K562 (cell line): ENCODE data around the gene VAC14. TPM values are rescaled to one million over a fixed set of nuclear protein-coding genes. Genes with fewer than 3 reads are reported as not detected.
A peak's percentile ranks its signal among the peaks of the same experiment; 100 is the strongest.
"Not testable (repeated sequence)": the region's sequence is repeated elsewhere in the genome, so short reads cannot be mapped to it uniquely, and the experiment has no call there.

ENCODE experiments used
- ATAC-seq: fragments of 200-7000 bp; cut with Tn5 transposase; 3 replicates; pipeline ENCODE4 v1.9.1; 2020; ENCODE audit warnings: moderate library complexity
- BruUV-seq: library from RNA; stranded (reverse); fragments of 400-500 nt; replicated peaks from 2 replicates; lab custom pipeline; 2021; lab: Mats Ljungman, UMichigan
- CTCF ChIA-PET: fragments of 300-600 bp; formaldehyde crosslinking; extraction: SDS; loops from one replicate; lab custom pipeline; 2021; ENCODE audit warnings: low intra/inter-chr PET ratio; lab: Yijun Ruan, JAX
- POLR2A ChIA-PET: fragments of 300-600, 350-650 bp; sonication (Branson Sonifier 250); formaldehyde crosslinking; extraction: SDS; loops from one replicate; lab custom pipeline; 2021; ENCODE audit warnings: antibody characterized with exemption, inconsistent platforms; lab: Yijun Ruan, JAX
- DNase-seq, 4 experiments: peaks; one replicate each; pipeline versions ENCODE4 v3.0.0 to v3.0.0-alpha.2; 2011 to 2018; ENCODE audit warnings: low spot score in 3 of 4, mixed read lengths in 3 of 4; ENCODE audit errors: extremely low read depth in 1 of 4
- FAIRE-seq: peaks from 2 replicates; lab custom pipeline; 2011; peaks lifted over from hg19 to GRCh38; lab: Jason Lieb, UNC
- H2AFZ ChIP-seq: 2 replicates; pipeline ENCODE4 v1.6.0; 2011; ENCODE audit warnings: low read depth, low read length, control low read depth, inconsistent platforms
- H3K27ac ChIP-seq: fragments of 200-600 bp; 3 replicates; pipeline ENCODE4 v1.8.0; 2011; ENCODE audit warnings: low read depth, mild to moderate bottlenecking, control low read depth, inconsistent platforms, low read length, moderate library complexity, mixed read lengths; ENCODE audit errors: extremely low read depth
- H3K27me3 ChIP-seq, 2 experiments: fragments of 300-600 bp in 1 of 2; 2 replicates in 1 of 2; 3 replicates in 1 of 2; pipeline versions ENCODE4 v1.6.0 to v1.8.0; 2011; ENCODE audit warnings: inconsistent platforms in 2 of 2, low read length in 2 of 2, mild to moderate bottlenecking in 1 of 2, mixed read lengths in 1 of 2, moderate library complexity in 1 of 2; ENCODE audit not compliant: control insufficient read depth in 2 of 2, insufficient read depth in 2 of 2
- H3K36me3 ChIP-seq: fragments of 300-600 bp; 3 replicates; pipeline ENCODE4 v1.8.0; 2011; ENCODE audit warnings: mild to moderate bottlenecking, low read length, inconsistent platforms; ENCODE audit not compliant: control insufficient read depth, insufficient read depth
- H3K4me1 ChIP-seq, 2 experiments: fragments of 200-600 bp in 1 of 2; replicated peaks in 1 of 2; 2 replicates in 1 of 2; 3 replicates in 1 of 2; pipeline versions ENCODE4 v1.5.1 to v1.8.0; 2011; ENCODE audit warnings: inconsistent platforms in 2 of 2, low read length in 2 of 2, mild to moderate bottlenecking in 1 of 2, mixed read lengths in 1 of 2, moderate library complexity in 1 of 2; ENCODE audit not compliant: control insufficient read depth in 2 of 2, insufficient read depth in 2 of 2
- H3K4me2 ChIP-seq: 2 replicates; pipeline ENCODE4 v1.6.1; 2011; ENCODE audit warnings: low read length, control low read depth, inconsistent platforms, mixed read lengths; ENCODE audit not compliant: insufficient read depth
- H3K4me3 ChIP-seq: fragments of 200-600 bp; sonication (generic), shearing (Covaris generic); 2 replicates; pipeline ENCODE4 v1.5.1; 2016; ENCODE audit warnings: control low read depth, inconsistent platforms
- H3K79me2 ChIP-seq: fragments of 200-600 bp; 3 replicates; pipeline ENCODE4 v1.8.0; 2011; ENCODE audit warnings: low read length, inconsistent platforms; ENCODE audit not compliant: control insufficient read depth, insufficient read depth
- H3K9ac ChIP-seq, 2 experiments: 2 replicates each; pipeline versions ENCODE4 v1.6.0 to v1.6.1; 2011; ENCODE audit warnings: low read depth in 2 of 2, low read length in 2 of 2, control low read depth in 1 of 2, inconsistent platforms in 1 of 2, mild to moderate bottlenecking in 1 of 2, mixed read lengths in 1 of 2; ENCODE audit not compliant: insufficient read depth in 1 of 2
- H3K9me1 ChIP-seq: one replicate; pipeline ENCODE4 v1.6.0; 2011; ENCODE audit warnings: inconsistent platforms, mild to moderate bottlenecking, low read length, moderate library complexity; ENCODE audit not compliant: control insufficient read depth, insufficient read depth
- H3K9me3 ChIP-seq: replicated peaks from 2 replicates; pipeline ENCODE4 v1.5.1; 2011; ENCODE audit warnings: low read depth, low read length, inconsistent platforms; ENCODE audit not compliant: control insufficient read depth, insufficient read depth
- H4K20me1 ChIP-seq: replicated peaks from 2 replicates; pipeline ENCODE4 v1.6.1; 2011; ENCODE audit warnings: low read length, inconsistent platforms, mixed read lengths; ENCODE audit not compliant: control insufficient read depth, insufficient read depth
- BMI1 ChIP-seq: fragments of 150-350 bp; IDR thresholded peaks from 2 replicates; pipeline ENCODE4 v1.6.1; 2014; ENCODE audit warnings: low read length
- POLR2G ChIP-seq: fragments of 200-400 bp; formaldehyde crosslinking; IDR thresholded peaks from 2 replicates; pipeline ENCODE4 v1.6.1; 2017; ENCODE audit warnings: low read depth, mild to moderate bottlenecking, antibody characterized with exemption, low read length, moderate library complexity
- TAF1 ChIP-seq: IDR thresholded peaks from 2 replicates; pipeline ENCODE4 v1.6.1; 2011; ENCODE audit warnings: mild to moderate bottlenecking, low read length, moderate library complexity; ENCODE audit not compliant: insufficient read depth, control insufficient read depth, severe bottlenecking; ENCODE audit errors: extremely low read depth
- WGBS: fragments of 100-300 bp; shearing (Covaris generic); methylation state at CpG from one replicate; pipeline ENCODE4 v1.1.6; 2016; ENCODE audit warnings: low coverage, mixed read lengths; ENCODE audit not compliant: insufficient coverage; ENCODE audit errors: missing lambda C conversion rate; 5-methylcytosine and 5-hydroxymethylcytosine counted together
- in situ Hi-C: fragments of 300-500 bp; cut with MboI; formaldehyde crosslinking; loops from 4 replicates; pipeline ENCODE4 v1.15.0; 2018; ENCODE audit warnings: inconsistent platforms, mixed read lengths
- intact Hi-C: fragments of 100-400 bp; cut with micrococcal nuclease; formaldehyde crosslinking; loops from 2 replicates; pipeline ENCODE4 v1.14.2; 2022
- polyA plus RNA-seq, 8 experiments: library from polyadenylated mRNA; depleted of rRNA in 4 of 8; stranded (reverse) in 5 of 8; unstranded in 3 of 8; fragments of >200 nt; fragmentation: Nextera tagmentation in 2 of 8; fragmentation: Illumina TruSeq in 1 of 8; extraction: Ambion mirVana in 2 of 8; extraction: Trizol in 1 of 8; gene quantifications; 2 replicates each; pipeline versions ENCODE4 v1.2.1 to v1.2.3, GENCODE V29; 2011 to 2014; ENCODE audit warnings: inconsistent platforms in 1 of 8, missing spikeins in 1 of 8
- total RNA-seq, 7 experiments: library from RNA; depleted of rRNA in 6 of 7; stranded (reverse); fragments of >200 nt in 6 of 7; fragmentation: Illumina TruSeq in 2 of 7; extraction: Trizol in 2 of 7; gene quantifications; 2 replicates each; pipeline versions ENCODE4 v1.2.1 to v1.2.3, GENCODE V29; 2011 to 2021; ENCODE audit warnings: low replicate concordance in 1 of 7

The VAC14 gene
- total and polyA plus RNA-seq, 9 of the 15 experiments (the other 6 are each of a cell fraction or from before 2014, with no cell fraction given) = 1.3 to 41.6 (median 26.6) TPM

DNA sequence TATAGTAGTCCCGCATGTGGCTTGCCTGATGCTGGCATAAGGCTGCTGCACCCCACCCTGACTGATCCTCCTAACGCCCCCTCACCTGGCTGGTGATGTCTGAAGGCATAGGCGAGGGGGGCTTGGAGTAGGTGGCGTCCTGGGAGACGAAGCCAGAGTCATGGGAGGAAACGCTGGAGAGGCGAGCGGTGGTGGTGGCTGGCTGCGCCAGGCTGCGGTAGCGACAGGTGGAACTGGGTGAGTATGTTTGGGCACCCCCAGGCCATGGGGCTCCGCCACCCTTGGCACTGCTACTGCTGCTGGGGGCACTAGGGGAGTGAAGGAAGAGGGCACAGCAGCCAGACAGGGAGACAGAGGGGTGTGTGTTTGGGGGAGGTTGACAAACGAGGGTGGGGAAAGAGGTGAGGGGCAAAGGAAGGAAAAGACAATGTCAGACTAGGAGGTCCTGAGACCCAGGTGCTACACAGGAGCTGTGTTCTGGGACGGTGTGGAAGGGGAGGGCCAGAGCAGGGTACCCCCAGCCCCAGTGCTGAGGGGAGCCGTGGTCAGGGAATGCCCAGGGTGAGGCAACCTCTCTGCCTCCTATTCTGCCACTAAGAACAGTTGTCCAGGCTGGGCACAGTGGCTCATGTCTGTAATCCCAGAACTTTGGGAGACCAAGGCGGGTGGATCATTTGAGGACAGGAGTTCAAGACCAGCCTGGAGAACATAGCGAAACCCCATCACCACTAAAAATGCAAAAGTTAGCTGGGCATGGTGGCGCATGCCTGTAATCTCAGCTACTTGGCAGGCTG lies 126.5 kb downstream of the VAC14 start:
- ChIA-PET POLR2A (interaction anchor here (0.8 kb wide), 1 partner anchor 17 kb away, joined by 4 read pairs; no protein-coding TSS in a partner anchor), CTCF (no interaction called here)
- in situ Hi-C loops (no loop called here), intact Hi-C loops (loop anchor here (5.0 kb wide), 1 partner anchor 93 kb away; no protein-coding TSS in a partner anchor)
- no peaks in the 10 kb centered on the region for H3K9me3 ChIP-seq
- no peak overlapping the region for H3K9ac ChIP-seq
- no peaks in the 10 kb centered on the region for H3K27me3 ChIP-seq
- H3K27ac ChIP-seq = no peak overlapping the region
- WGBS = 92% methylated on average over 13 of the region's 18 CpGs
- no peak overlapping the region for H3K4me3 ChIP-seq
- peaks cover 94% of the 10 kb centered on the region for H3K36me3 ChIP-seq
- no peaks in the 10 kb centered on the region for H3K9me1 ChIP-seq
- H2AFZ ChIP-seq = no peak overlapping the region
- FAIRE-seq (no peak), ATAC-seq (no peak), DNase-seq (no peak)
- peaks cover 0 to 4% of the 10 kb centered on the region in 2 experiments; a peak in 1 of 5 replicates for H3K4me1 ChIP-seq
- BruUV-seq = no TSS peak
- TF ChIP-seq TAF1 = no peak
- TF ChIP-seq BMI1 = no peak
- TF ChIP-seq POLR2G = 0 out of 2 replicates have a peak, but pooled peaks have one; percentile 39
- H3K4me2 ChIP-seq = no peak overlapping the region
- H4K20me1 ChIP-seq = no peaks in the 10 kb centered on the region; the same call in 1 of the 2 replicates
- no peaks in the 10 kb centered on the region; the same call in 2 of the 3 replicates for H3K79me2 ChIP-seq

DNA sequence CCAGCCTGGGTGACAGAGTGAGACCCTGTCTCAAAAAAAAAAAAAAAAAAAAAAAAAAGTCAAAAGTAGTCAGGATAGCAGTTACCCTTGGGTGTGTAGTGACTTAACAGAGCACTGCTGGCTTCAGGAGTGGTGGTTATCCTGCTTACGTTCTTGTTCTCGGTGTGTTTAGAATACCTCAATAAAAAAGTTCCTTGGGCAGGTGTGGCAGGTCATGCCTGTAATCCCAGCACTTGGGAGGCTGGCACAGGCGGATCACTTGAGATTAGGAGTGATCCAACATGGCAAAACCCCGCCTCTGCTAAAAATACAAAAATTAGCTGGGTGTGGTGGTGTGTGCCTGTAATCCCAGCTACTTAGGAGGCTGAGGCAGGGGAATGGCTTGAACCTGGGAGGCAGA lies 130.0 kb downstream of the VAC14 start:
- H3K79me2 ChIP-seq, BruUV-seq, CTCF ChIA-PET, H3K9ac ChIP-seq, H3K4me2 ChIP-seq, H3K9me3 ChIP-seq, ATAC-seq, FAIRE-seq, H3K4me1 ChIP-seq, H3K27ac ChIP-seq, H3K27me3 ChIP-seq, DNase-seq, H3K9me1 ChIP-seq, POLR2A ChIA-PET, H4K20me1 ChIP-seq, H3K4me3 ChIP-seq, H2AFZ ChIP-seq, in situ Hi-C loops: not testable (repeated sequence)
- H3K36me3 ChIP-seq = peaks cover 93% of the 10 kb centered on the region
- 100% methylated on average over 4 of the region's 4 CpGs for WGBS
- intact Hi-C loops = loop anchor here (5.0 kb wide), 1 partner anchor 96 kb away; no protein-coding TSS in a partner anchor
